22Rv1 (cell line): ENCODE results near the gene TBC1D32.

Experiments used
- ZFX ChIP-seq: fragments of 450-650 bp; IDR thresholded peaks from 2 replicates; pipeline ENCODE4 v1.6.1; 2017; ENCODE audit warnings: antibody characterized with exemption, borderline replicate concordance
- TF ChIP-seq, protein P1 (sequence below): fragments of 450-650 bp; IDR thresholded peaks from 2 replicates; pipeline ENCODE4 v1.5.1; 2017; ENCODE audit warnings: mild to moderate bottlenecking

DNA sequence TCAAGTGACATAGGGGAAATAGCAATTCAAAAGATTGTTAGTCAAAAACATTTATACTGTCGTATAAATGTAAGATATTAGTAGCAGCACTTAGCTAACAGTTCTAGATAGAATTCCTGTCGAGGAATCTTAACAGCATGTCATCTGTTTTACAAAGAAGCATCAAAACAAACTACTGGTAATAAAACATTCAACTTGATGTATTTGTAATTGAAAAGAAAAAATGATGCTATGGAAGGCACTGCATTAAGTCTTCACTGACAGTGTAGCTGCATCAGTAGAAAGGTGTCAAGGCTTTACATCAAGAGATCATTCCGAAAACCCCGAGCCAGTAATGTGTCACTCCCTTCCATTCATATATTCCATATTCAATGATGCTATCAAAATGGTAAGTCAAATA is 223.5 kb downstream of the TBC1D32 start:
- TF ChIP-seq, protein P1, sequence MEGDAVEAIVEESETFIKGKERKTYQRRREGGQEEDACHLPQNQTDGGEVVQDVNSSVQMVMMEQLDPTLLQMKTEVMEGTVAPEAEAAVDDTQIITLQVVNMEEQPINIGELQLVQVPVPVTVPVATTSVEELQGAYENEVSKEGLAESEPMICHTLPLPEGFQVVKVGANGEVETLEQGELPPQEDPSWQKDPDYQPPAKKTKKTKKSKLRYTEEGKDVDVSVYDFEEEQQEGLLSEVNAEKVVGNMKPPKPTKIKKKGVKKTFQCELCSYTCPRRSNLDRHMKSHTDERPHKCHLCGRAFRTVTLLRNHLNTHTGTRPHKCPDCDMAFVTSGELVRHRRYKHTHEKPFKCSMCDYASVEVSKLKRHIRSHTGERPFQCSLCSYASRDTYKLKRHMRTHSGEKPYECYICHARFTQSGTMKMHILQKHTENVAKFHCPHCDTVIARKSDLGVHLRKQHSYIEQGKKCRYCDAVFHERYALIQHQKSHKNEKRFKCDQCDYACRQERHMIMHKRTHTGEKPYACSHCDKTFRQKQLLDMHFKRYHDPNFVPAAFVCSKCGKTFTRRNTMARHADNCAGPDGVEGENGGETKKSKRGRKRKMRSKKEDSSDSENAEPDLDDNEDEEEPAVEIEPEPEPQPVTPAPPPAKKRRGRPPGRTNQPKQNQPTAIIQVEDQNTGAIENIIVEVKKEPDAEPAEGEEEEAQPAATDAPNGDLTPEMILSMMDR = no peak
- TF ChIP-seq ZFX = no peak
